GM19455 (cell line): Measurements from ENCODE around the gene RHBDL2.
"Not testable (repeated sequence)": the region's sequence is repeated elsewhere in the genome, so short reads cannot be mapped to it uniquely, and the experiment has no call there.

Experiments
- ATAC-seq: cut with Tn5 transposase; IDR thresholded peaks from one replicate; pipeline ENCODE4 v1.9.1; 2021; ENCODE audit not compliant: unreplicated experiment

The RHBDL2 gene

DNA sequence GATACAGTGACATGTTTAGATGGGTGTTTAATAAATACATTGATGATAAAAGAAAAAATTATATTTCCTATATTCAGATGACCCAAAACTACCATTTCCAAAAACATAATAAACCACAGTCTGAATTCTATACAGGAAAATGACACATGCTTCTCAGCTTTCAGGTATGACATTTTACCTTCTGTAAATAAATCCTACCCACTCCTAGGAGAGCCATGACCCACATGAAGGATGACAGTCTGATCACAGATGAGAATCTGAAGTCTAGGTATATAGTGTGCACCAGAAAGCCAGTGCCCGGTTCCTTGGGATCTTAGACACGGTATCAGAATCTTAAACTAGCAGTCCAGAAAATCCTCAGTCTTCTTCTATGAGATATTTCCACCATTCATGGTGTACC, 56.5 kb downstream of the RHBDL2 start:
- ATAC-seq: no peak

DNA sequence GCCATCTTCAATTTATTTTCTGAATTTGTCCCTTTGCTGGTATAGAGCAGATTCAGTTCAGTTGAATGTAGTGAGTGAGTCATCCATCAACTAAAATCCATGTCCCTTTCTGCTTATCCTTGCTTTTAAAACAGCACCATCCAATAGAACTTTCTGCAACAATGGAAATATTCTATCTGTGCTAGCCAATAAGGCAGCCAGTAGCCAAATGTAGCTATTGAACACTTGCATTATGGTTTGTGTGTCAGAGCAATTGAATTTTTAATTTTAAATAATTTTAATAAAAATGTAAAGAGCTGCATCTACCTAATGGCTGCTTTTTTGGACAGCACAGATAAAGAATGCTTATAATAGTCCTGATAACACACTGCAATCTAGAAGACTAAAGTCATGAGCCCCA, 60.1 kb downstream of the RHBDL2 start, which contains the start of gene GJA9:
Gene GJA9 (minus strand): TSS at position 101 of the 400 bp plus-strand sequence. CDS start 5,489 bp downstream, outside the sequence.
- no peak for ATAC-seq

- ATAC-seq: no peak
These were observed 65.8 kb downstream of the RHBDL2 start for GRCh38 chr1:38875811-38876210.

GRCh38 chr1:38873027-38873969, 68.3 kb downstream of the RHBDL2 start, which contains the start of gene MYCBP:
MYCBP (minus strand) TSS chr1:38873348; CDS start chr1:38873305, 43 bp downstream.
- peak; percentile 97 for ATAC-seq

DNA sequence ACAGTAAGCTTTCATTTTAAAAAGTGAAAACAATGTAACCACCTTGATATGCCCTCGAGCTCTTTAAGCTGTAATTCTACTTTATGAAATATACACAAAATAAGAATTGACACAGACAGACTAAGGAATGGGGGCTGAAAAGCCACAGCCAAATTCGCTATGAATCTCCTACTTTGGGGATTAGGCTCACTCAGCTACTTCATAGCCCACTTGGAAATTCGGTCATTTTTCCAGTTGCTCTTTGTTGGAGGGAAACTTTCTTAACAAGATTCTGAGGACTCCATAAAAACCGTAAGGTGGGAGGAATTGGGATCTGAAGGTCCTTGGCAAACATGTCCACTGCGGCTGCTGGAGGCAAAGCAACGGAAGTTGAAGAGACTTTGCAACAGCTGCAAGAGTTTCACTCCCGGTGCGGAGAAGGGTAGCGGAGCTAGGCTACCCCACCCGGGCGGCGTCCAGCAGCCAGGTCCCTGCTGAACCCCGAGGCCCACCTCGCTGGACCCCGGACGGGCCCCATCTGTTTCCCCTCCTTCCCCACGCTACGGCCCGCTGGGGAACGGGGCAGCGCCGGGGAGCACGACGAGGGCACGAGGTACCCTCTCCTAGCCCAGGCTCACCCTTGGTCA, 69.1 kb downstream of the RHBDL2 start:
- peak; percentile 21 for ATAC-seq

DNA sequence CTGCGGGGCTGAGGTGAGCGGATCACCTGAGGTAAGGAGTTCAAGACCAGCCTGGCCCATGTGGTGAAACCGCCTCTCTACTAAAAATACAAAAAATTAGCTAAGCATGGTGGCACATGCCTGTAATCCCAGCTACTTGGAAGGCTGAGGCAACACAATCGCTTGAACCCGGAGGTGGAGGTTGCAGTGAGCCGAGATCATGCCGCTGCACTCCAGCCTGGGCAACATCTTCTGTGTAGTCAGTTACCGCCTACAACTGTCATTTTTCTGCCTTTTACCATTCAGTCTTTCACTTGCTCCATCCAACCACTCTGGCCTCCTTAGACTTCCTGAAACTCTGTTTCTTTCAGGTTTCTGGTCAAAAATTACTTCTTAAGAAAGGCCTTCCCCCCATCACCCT, 70.6 kb downstream of the RHBDL2 start:
- no peak for ATAC-seq

DNA sequence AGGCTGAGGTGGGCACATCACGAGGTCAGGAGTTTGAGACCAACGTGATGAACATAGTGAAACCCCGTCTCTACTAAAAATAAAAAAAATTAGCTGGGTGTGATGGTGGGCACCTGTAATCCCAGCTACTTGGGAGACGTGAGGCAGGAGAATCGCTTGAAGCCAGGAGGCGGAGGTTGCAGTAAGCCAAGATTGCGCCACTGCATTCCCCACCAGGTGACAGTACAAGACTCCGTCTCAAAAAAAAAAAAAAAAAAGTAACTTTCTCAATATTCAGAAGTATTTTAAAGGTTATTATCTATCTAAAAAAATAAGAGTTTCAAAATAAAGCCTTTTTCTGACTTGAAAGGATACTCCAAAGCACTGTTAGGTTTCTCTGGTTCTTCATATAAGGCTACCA, 74.4 kb downstream of the RHBDL2 start:
- no peak for ATAC-seq

DNA sequence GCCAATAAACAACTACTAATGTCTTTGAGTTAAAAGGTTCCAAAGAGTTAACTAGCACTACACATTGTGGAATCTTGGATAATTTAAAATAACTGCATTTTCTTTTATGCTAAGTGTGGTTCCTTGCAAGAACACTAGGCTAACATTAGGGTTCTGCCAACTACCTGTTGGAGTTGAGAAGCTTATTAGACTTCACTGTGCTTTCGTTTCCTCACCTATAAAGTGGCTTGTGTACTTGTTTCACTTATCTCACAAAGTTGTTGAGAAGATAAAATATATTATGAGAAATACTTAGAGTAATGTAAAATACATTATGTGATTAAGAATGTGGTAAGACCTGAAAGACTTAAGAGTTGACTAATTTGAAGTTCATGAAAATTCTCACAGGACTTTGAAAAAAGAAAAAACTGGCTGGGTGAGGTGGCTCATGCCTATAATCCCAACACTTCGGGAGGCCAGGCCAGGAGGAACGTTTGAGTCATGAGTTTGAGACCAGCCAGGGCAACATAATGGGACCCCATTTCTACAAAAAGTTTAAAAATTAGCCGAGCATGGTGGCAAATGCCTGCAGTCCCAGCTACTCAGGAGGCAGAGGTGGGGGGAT, 76.4 kb downstream of the RHBDL2 start:
- ATAC-seq: no peak

GRCh38 chr1:38860454-38860795, 81.2 kb downstream of the RHBDL2 start:
- ATAC-seq: no peak

DNA sequence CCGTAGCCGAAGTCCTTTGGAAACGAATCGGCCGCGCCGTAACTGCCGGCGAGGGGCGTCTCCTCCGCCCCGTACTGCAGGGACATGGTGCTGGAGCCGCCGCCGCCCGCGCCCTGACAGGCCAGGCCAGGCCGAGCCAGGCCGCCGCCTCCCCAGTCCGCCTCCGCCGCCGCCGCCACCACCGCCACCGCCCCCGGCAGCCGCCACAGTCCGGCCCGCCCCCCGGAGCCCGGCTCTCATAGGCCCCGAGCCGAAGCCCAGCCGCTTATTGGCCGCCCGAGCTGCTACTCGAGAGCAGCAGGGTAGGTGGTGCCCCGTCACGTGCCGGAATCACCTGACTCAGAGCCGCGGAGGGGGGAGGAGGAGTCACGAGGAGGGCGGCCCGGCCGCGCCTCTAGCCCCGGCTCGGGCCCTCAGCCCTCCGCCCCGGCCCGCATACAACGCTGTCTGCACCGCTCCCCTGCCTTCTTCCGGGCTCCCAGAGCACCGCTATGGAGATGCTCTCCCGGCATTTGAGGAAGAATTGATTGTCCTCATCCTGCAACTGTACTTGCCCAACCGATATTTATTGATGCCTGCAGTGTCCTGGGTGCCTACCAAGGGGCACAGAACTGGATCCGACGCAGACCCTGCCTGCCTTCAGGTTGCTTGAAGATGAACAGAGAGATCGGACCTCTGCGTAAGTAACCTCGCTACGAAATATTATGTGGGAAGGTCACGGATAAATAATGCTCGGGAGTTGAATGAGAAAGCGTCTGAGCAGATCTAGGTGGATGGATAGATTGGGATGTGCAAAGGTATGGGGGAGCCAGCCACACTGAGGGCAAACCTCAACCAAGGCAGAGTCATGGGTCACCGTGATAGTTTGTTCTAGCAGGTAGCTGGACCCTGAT, 81.8 kb downstream of the RHBDL2 start, which contains the start of gene RRAGC:
Gene RRAGC (minus strand): TSS at position 212 of the 893 bp plus-strand sequence. CDS start 126 bp downstream, at position 86.
- ATAC-seq: peak; percentile 93

DNA sequence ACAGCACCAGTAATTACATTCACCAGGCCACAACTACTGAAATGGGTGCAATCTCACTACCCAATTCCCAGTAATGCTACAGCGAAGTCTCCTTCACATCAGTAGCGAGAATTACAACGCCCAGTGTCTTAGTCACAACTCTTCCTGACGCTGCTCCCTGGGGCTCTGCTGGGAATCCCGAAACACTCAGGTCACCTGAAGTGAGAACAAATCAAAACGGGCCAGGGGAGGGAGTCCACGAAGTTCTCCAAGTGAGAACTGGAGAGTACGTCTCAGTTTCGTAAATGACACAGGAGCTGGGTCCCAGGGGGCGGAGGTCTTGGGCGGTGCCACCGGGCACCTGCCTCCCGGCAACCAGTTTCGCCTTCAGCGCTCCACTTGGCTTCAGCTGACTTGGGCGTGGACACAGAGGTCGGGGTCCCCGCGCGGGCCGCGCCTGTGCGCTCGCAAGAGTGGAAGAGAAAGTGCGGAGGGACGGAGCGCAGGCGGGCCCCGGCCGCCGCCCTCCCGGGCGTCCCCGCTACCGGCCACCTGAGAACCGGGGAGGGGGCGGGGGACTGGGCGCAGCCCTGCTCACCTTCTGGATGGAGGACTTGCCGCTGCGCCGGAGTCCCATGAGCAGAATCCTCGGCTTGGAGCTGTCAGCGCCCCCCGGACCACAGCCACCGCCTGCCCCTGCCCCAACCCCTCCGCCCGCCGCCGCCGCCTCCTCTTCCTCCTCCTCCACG, 82.6 kb downstream of the RHBDL2 start:
- peak; percentile 36 for ATAC-seq

DNA sequence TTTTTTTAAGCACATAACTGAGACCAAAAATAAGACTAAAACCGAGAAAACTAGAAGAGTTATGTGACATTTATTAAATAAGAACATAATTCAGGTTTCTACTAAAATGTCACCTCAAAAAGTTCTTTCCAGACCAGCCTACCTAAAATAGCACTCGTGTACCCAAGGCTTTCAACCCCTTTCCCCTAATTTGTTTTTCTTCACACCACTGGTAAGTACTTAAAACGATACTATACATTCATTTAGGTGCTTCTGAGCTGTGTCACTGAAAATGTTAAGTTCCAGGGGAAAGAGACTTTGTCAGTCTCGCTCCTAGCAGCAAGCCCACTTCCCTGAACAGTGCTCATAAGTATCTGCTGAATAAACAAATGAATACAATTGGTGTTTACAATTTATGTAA, 88.8 kb downstream of the RHBDL2 start:
- no peak for ATAC-seq

- ATAC-seq: no peak
These were observed 93.6 kb downstream of the RHBDL2 start for GRCh38 chr1:38848071-38848470.

- no peak for ATAC-seq
These were observed 95.4 kb downstream of the RHBDL2 start for GRCh38 chr1:38846210-38846609.

DNA sequence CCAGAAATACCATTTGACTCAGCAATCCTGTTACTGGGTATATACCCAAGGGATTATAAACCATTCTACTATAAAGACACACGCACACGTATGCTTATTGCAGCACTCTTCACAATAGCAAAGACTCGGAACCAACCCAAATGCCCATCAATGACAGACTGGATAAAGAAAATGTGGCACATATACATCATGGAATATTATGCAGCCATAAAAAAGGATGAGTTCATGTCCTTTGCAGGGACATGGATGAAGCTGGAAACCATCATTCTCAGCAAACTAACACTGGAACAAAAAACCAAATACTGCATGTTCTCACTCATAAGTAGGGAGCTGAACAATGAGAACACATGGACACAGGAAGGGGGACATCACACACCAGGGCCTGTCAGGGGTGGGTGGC, 96.5 kb downstream of the RHBDL2 start:
- ATAC-seq: not testable (repeated sequence)

DNA sequence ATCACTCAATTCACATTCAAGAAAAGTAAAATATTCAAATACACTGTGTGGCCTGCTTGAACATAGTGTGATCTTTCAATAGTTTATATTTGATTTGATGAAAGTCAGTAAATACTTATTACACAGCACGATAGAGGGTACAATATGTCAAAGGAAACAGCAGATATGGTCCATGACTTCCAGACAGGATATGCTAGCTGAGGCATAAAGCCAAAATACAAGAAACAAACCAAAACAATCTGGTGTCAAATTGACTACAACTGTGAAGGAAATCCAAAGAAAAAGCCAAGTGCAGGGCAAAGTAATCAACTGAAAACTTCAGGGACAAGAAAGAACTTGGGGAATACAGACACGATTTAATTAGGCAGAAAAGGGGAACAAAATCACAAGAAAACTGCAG, 101.3 kb downstream of the RHBDL2 start:
- no peak for ATAC-seq

- ATAC-seq: no peak
These were observed 102.3 kb downstream of the RHBDL2 start for GRCh38 chr1:38839363-38839762.

- ATAC-seq: not testable (repeated sequence)
These were observed 105.3 kb downstream of the RHBDL2 start for GRCh38 chr1:38836316-38836715.
